RWPE2 (cell line): ENCODE measurements around the gene IDH3G.

Experiments
- ATAC-seq: fragments of 200-7000 bp; cut with Tn5 transposase; 3 replicates; pipeline ENCODE4 v1.9.1; 2021; ENCODE audit warnings: low read depth
- DNase-seq: peaks from one replicate; pipeline ENCODE4 v3.0.0-alpha.2; 2020; ENCODE audit warnings: low spot score
- H3K27ac ChIP-seq: fragments of 450-650 bp; 2 replicates; pipeline ENCODE4 v1.5.1; 2017; ENCODE audit warnings: mild to moderate bottlenecking; ENCODE audit not compliant: poor library complexity, severe bottlenecking
- H3K27me3 ChIP-seq: fragments of 250-450 bp; sonication (Bioruptor Pico); 2 replicates; pipeline ENCODE4 v1.5.1; 2021; ENCODE audit warnings: mild to moderate bottlenecking, moderate library complexity; ENCODE audit not compliant: insufficient read depth, poor library complexity, severe bottlenecking
- H3K36me3 ChIP-seq: fragments of 250-450 bp; sonication (Bioruptor Pico); 2 replicates; pipeline ENCODE4 v1.5.1; 2020; ENCODE audit warnings: low read depth, mild to moderate bottlenecking, moderate library complexity
- H3K4me1 ChIP-seq: fragments of 250-450 bp; sonication (Bioruptor Pico); 2 replicates; pipeline ENCODE4 v1.5.1; 2021; ENCODE audit warnings: mild to moderate bottlenecking, moderate library complexity; ENCODE audit not compliant: insufficient read depth, poor library complexity, severe bottlenecking
- H3K4me3 ChIP-seq: fragments of 250-450 bp; sonication (Bioruptor Pico); 2 replicates; pipeline ENCODE4 v1.5.1; 2021; ENCODE audit warnings: mild to moderate bottlenecking, moderate library complexity; ENCODE audit not compliant: severe bottlenecking
- H3K9me3 ChIP-seq: fragments of 250-450 bp; sonication (Bioruptor Pico); 2 replicates; pipeline ENCODE4 v1.5.1; 2021; ENCODE audit warnings: mild to moderate bottlenecking, moderate library complexity; ENCODE audit not compliant: severe bottlenecking
- CTCF ChIP-seq: fragments of 450-650 bp; IDR thresholded peaks from one replicate; pipeline ENCODE4 v1.5.1; 2017; ENCODE audit warnings: mild to moderate bottlenecking, moderate library complexity; ENCODE audit not compliant: poor library complexity, severe bottlenecking

IDH3G gene

DNA sequence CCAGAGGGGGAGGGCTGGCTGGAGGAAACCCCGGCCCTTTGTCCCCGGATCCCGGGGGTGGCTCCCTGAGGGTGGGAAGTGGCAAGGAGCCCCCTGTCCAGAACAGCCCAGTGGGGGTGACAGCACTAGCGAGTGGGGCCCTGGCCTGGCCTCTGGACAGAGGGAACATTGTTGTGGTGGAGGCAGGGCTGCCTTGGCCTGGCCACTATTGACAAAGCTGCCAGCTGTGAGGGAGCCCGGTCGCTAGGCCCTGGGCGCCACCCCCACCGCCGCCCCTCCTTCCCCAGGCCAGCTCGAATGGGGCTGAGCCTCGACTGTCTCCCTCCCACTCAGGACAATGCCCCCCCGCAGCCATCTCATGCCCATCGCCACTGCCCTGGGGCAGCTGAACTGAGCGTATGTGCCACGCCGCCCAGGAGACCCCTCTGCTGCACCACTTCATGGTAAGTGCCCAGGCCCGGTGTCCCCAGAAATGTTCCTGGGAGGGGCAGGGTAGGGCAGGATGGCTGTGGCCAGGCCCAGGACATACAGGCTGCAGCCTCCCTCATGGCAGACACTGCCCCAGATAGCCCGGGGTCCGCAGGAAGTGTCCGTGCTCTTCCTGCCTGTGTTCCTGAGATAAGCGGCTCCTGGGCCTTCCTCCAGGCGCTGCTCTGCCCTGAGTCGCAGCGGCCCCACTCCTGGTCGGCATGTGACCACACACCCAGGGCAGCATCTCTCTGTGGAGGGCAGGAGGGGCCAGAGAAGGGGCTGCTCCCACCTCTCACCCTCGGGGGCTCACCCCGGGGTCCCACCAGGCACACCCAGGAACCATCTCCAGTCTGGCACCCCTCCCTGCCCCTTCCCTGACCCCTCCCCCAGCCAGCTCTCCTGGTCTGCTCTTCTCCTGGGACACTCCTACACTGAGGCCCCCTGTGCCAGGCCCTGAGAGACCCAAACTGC lies 28.8 kb downstream of the IDH3G start:
- no peaks in the 10 kb centered on the region for H3K4me1 ChIP-seq
- TF ChIP-seq CTCF: no peak
- DNase-seq (peak; percentile 33), ATAC-seq (peak; percentile 23)
- no peaks in the 10 kb centered on the region for H3K9me3 ChIP-seq
- H3K4me3 ChIP-seq: peak overlapping the region; percentile 31
- H3K27ac ChIP-seq: peak overlapping the region; percentile 75
- H3K27me3 ChIP-seq: no peaks in the 10 kb centered on the region
- H3K36me3 ChIP-seq: no peaks in the 10 kb centered on the region

DNA sequence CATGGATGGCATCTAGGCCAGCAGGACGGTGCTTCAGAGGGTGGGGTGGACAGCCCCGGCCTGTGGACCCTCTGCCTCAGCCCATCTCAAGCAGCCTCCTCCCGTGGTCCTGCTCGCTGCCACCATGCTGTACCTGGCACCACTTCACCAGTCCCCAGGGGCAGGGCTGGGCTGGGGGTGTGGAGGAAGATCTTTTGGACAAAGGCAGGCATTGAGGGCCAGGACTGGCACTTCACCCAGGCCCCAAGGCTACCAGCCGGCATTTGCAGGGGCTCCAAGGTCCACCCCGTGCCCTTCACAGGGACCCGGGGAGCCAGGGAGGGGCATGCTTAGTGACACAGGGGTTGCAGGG lies 29.4 kb downstream of the IDH3G start:
- Histone ChIP-seq H3K27me3 (no peaks in the 10 kb centered on the region), H3K4me1 (no peaks in the 10 kb centered on the region), H3K9me3 (no peaks in the 10 kb centered on the region), H3K27ac (peak overlapping the region; percentile 75), H3K36me3 (no peaks in the 10 kb centered on the region), H3K4me3 (peak overlapping the region; percentile 31)
- no peak for ATAC-seq
- TF ChIP-seq CTCF: no peak
- DNase-seq: no peak

- Histone ChIP-seq H3K4me3 (peak within 1 kb of the TSS; percentile 31), H3K9me3 (no peaks in the 10 kb centered on the region), H3K36me3 (no peaks in the 10 kb centered on the region), H3K27ac (peak within 1 kb of the TSS; percentile 75), H3K27me3 (no peaks in the 10 kb centered on the region), H3K4me1 (no peaks in the 10 kb centered on the region)
- DNase-seq (peak; percentile 87), ATAC-seq (peak; percentile 83)
- peak; percentile 82 for TF ChIP-seq CTCF
Measured at GRCh38 chrX:153763989-153764755, 30.0 kb downstream of the IDH3G start, which contains the start of gene PLXNB3. Gene PLXNB3, plus strand, starts transcription at chrX:153764249. Its CDS starts 1,287 bp downstream, at chrX:153765536.

- H3K4me1 ChIP-seq: no peaks in the 10 kb centered on the region
Measured at GRCh38 chrX:153763298-153763932, 30.8 kb downstream of the IDH3G start.

More at GRCh38 chrX:153763298-153763932, 30.8 kb downstream of the IDH3G start:
- no peak for TF ChIP-seq CTCF
- H3K27ac ChIP-seq: no peak overlapping the region
- H3K9me3 ChIP-seq: no peaks in the 10 kb centered on the region
- no peak overlapping the region for H3K4me3 ChIP-seq
- no peaks in the 10 kb centered on the region for H3K27me3 ChIP-seq
- no peaks in the 10 kb centered on the region for H3K36me3 ChIP-seq
- ATAC-seq: no peak
- DNase-seq: no peak
